Neuronal stem cell (in vitro differentiated cells): Measurements from ENCODE around the gene COA8.
A peak's percentile ranks its signal among the peaks of the same experiment; 100 is the strongest.

Experiments used
- DNase-seq: peaks from one replicate; pipeline ENCODE4 v3.0.0-alpha.2; 2013; ENCODE audit warnings: low spot score
- H2AFZ ChIP-seq: one replicate; pipeline ENCODE4 v1.6.1; 2013; ENCODE audit warnings: mild to moderate bottlenecking, low read length, inconsistent platforms
- H2AK5ac ChIP-seq: 2 replicates; pipeline ENCODE4 v1.6.1; 2013; ENCODE audit warnings: low read depth, mild to moderate bottlenecking, inconsistent platforms, low read length, moderate library complexity, mixed read lengths
- H2BK120ac ChIP-seq: 2 replicates; pipeline ENCODE4 v1.6.1; 2013; ENCODE audit warnings: low read depth, mild to moderate bottlenecking, inconsistent platforms, low read length, moderate library complexity, mixed read lengths
- H2BK12ac ChIP-seq: one replicate; pipeline ENCODE4 v1.6.1; 2013; ENCODE audit warnings: low read length, inconsistent platforms
- H2BK15ac ChIP-seq: 2 replicates; pipeline ENCODE4 v1.6.1; 2013; ENCODE audit warnings: mild to moderate bottlenecking, low read length, inconsistent platforms, mixed read lengths
- H2BK5ac ChIP-seq: one replicate; pipeline ENCODE4 v1.6.1; 2013; ENCODE audit warnings: inconsistent platforms, mild to moderate bottlenecking, low read length, moderate library complexity
- H3K14ac ChIP-seq: one replicate; pipeline ENCODE4 v1.6.1; 2013; ENCODE audit warnings: low read length, inconsistent platforms
- H3K18ac ChIP-seq: 2 replicates; pipeline ENCODE4 v1.6.1; 2013; ENCODE audit warnings: low read length, inconsistent platforms
- H3K23ac ChIP-seq: 2 replicates; pipeline ENCODE4 v1.6.1; 2013; ENCODE audit warnings: low read depth, mild to moderate bottlenecking, mixed read lengths, low read length, inconsistent platforms; ENCODE audit not compliant: poor library complexity
- H3K27ac ChIP-seq: replicated peaks from 3 replicates; pipeline ENCODE4 v1.5.1; 2013; ENCODE audit warnings: low read length, inconsistent platforms
- H3K27me3 ChIP-seq, 3 experiments: 2 replicates each; pipeline ENCODE4 v1.6.1; 2013; ENCODE audit warnings: low read length in 3 of 3, mild to moderate bottlenecking in 2 of 3, inconsistent platforms in 1 of 3, low read depth in 1 of 3, mixed read lengths in 1 of 3, moderate library complexity in 1 of 3; ENCODE audit not compliant: control insufficient read depth in 3 of 3, insufficient read depth in 3 of 3
- H3K36me3 ChIP-seq, 2 donors: replicated peaks in 1 of 2; 2 replicates each; pipeline ENCODE4 v1.6.1; 2013; ENCODE audit warnings: low read length in 2 of 2; ENCODE audit not compliant: control insufficient read depth in 2 of 2, insufficient read depth in 2 of 2
- H3K4ac ChIP-seq: 2 replicates; pipeline ENCODE4 v1.6.1; 2013; ENCODE audit warnings: inconsistent platforms, mild to moderate bottlenecking, low read length, moderate library complexity
- H3K4me1 ChIP-seq, 2 donors: 1 replicate in 1 of 2; 2 replicates in 1 of 2; pipeline ENCODE4 v1.6.1; 2013; ENCODE audit warnings: low read length in 2 of 2, low read depth in 1 of 2; ENCODE audit not compliant: control insufficient read depth in 2 of 2, insufficient read depth in 1 of 2
- H3K4me2 ChIP-seq: one replicate; pipeline ENCODE4 v1.6.1; 2013; ENCODE audit warnings: mild to moderate bottlenecking, low read length, inconsistent platforms; ENCODE audit not compliant: insufficient read depth, poor library complexity, severe bottlenecking
- H3K4me3 ChIP-seq, 2 donors: 2 replicates each; pipeline ENCODE4 v1.5.1; 2013; ENCODE audit warnings: low read length in 2 of 2, mild to moderate bottlenecking in 2 of 2, inconsistent platforms in 1 of 2, moderate library complexity in 1 of 2
- H3K79me1 ChIP-seq: one replicate; pipeline ENCODE4 v1.6.1; 2013; ENCODE audit warnings: low read depth, mild to moderate bottlenecking, inconsistent platforms, low read length, moderate library complexity
- H3K9ac ChIP-seq: one replicate; pipeline ENCODE4 v1.6.1; 2013; ENCODE audit warnings: mild to moderate bottlenecking, low read depth, low read length, inconsistent platforms; ENCODE audit not compliant: poor library complexity
- H3K9me3 ChIP-seq, 2 donors: replicated peaks in 1 of 2; 2 replicates each; pipeline versions ENCODE3 to v1.6.1; 2013; ENCODE audit warnings: low read length in 2 of 2, mild to moderate bottlenecking in 2 of 2, inconsistent platforms in 1 of 2, low read depth in 1 of 2, mixed read lengths in 1 of 2, moderate library complexity in 1 of 2; ENCODE audit not compliant: control insufficient read depth in 2 of 2, insufficient read depth in 1 of 2
- H4K8ac ChIP-seq: one replicate; pipeline ENCODE4 v1.6.1; 2013; ENCODE audit warnings: low read depth, mild to moderate bottlenecking, inconsistent platforms, low read length, moderate library complexity
- H4K91ac ChIP-seq: one replicate; pipeline ENCODE4 v1.6.1; 2013; ENCODE audit warnings: low read length, low read depth, mild to moderate bottlenecking, inconsistent platforms; ENCODE audit not compliant: poor library complexity
- WGBS, 2 donors: extraction: QIAGEN DNeasy Blood & Tissue Kit; methylation state at CpG; one replicate each; pipeline ENCODE4 v1.1.7; 2013; ENCODE audit warnings: missing lambda C conversion rate in 2 of 2, mixed read lengths in 1 of 2; ENCODE audit not compliant: insufficient read length in 2 of 2, insufficient replicate concordance in 1 of 2; ENCODE audit errors: extremely low coverage in 2 of 2; 5-methylcytosine and 5-hydroxymethylcytosine counted together

Gene COA8

GRCh38 chr14:103540821-103541708 is 21.7 kb upstream of the COA8 start:
- H3K23ac ChIP-seq, result peak overlapping the region; percentile 12
- no peaks in the 10 kb centered on the region for H3K27me3 ChIP-seq
- H4K8ac ChIP-seq, result no peak overlapping the region
- H4K91ac ChIP-seq, result peak overlapping the region; percentile 99
- peak overlapping the region; percentile 85 for H3K14ac ChIP-seq
- H2AFZ ChIP-seq, result peak overlapping the region; percentile 46
- peaks cover 0 to 2% of the 10 kb centered on the region in 2 donors for H3K36me3 ChIP-seq
- WGBS, 2 donors, result no CpG with 5 or more reads among the region's 17 CpGs
- H3K4me1 ChIP-seq, result peaks cover 39 to 63% of the 10 kb centered on the region in 2 donors
- H3K18ac ChIP-seq, result peak overlapping the region; percentile 100
- H3K79me1 ChIP-seq, result peaks cover 4% of the 10 kb centered on the region
- DNase-seq, result no peak
- peak overlapping the region; percentile 98 for H2BK15ac ChIP-seq
- H2BK5ac ChIP-seq, result peak overlapping the region; percentile 98
- no peak overlapping the region for H3K27ac ChIP-seq
- peak overlapping the region; percentile 85 for H3K9ac ChIP-seq
- H3K4me2 ChIP-seq, result no peak overlapping the region
- H2BK120ac ChIP-seq, result peak overlapping the region; percentile 97
- peak overlapping the region; percentile 98 for H2AK5ac ChIP-seq
- H2BK12ac ChIP-seq, result peak overlapping the region; percentile 100
- H3K9me3 ChIP-seq, result peaks cover 0 to 1% of the 10 kb centered on the region in 2 donors
- peak overlapping the region; percentile 99 for H3K4ac ChIP-seq
- H3K4me3 ChIP-seq, result no peak overlapping the region

GRCh38 chr14:103541709-103542604 is 20.8 kb upstream of the COA8 start:
- H3K4me3 ChIP-seq, result peak overlapping the region in 1 of 2 donors; percentile 0
- H3K23ac ChIP-seq, result peak overlapping the region; percentile 12
- peak overlapping the region; percentile 100 for H2BK12ac ChIP-seq
- H2BK15ac ChIP-seq, result peak overlapping the region; percentile 98
- H3K4me2 ChIP-seq, result peak overlapping the region; percentile 73
- H3K4me1 ChIP-seq, result peaks cover 39 to 66% of the 10 kb centered on the region in 2 donors
- peak overlapping the region; percentile 98 for H2AK5ac ChIP-seq
- peaks cover 0 to under 1% of the 10 kb centered on the region in 2 donors for H3K36me3 ChIP-seq
- H3K27me3 ChIP-seq, result no peaks in the 10 kb centered on the region
- peak overlapping the region; percentile 25 for H2AFZ ChIP-seq
- peak overlapping the region; percentile 100 for H3K18ac ChIP-seq
- peak overlapping the region; percentile 82 for H3K27ac ChIP-seq
- H4K8ac ChIP-seq, result peak overlapping the region; percentile 92
- peaks cover 0 to 1% of the 10 kb centered on the region in 2 donors for H3K9me3 ChIP-seq
- peak overlapping the region; percentile 99 for H4K91ac ChIP-seq
- peak overlapping the region; percentile 100 for H3K14ac ChIP-seq
- no peak for DNase-seq
- H3K4ac ChIP-seq, result peak overlapping the region; percentile 99
- H2BK5ac ChIP-seq, result peak overlapping the region; percentile 98
- H2BK120ac ChIP-seq, result peak overlapping the region; percentile 97
- peaks cover 8% of the 10 kb centered on the region for H3K79me1 ChIP-seq
- peak overlapping the region; percentile 85 for H3K9ac ChIP-seq
- no CpG with 5 or more reads among the region's 33 CpGs for WGBS, 2 donors

- peak overlapping the region; percentile 99 for H2AK5ac ChIP-seq
- no peak overlapping the region for H3K23ac ChIP-seq
- DNase-seq, result peak; percentile 91
- peak overlapping the region; percentile 100 for H2BK12ac ChIP-seq
- peaks cover 39 to 66% of the 10 kb centered on the region in 2 donors for H3K4me1 ChIP-seq
- peak overlapping the region; percentile 97 for H2BK120ac ChIP-seq
- peak overlapping the region; percentile 100 for H3K14ac ChIP-seq
- H2BK15ac ChIP-seq, result peak overlapping the region; percentile 98
- no peaks in the 10 kb centered on the region for H3K36me3 ChIP-seq
- peak overlapping the region; percentile 100 for H3K18ac ChIP-seq
- peaks cover 0 to under 1% of the 10 kb centered on the region in 2 donors for H3K9me3 ChIP-seq
- peak overlapping the region; percentile 43 for H4K8ac ChIP-seq
- H3K79me1 ChIP-seq, result peaks cover 10% of the 10 kb centered on the region
- peak overlapping the region in 1 of 2 donors; percentile 0 for H3K4me3 ChIP-seq
- peak overlapping the region; percentile 99 for H4K91ac ChIP-seq
- peak overlapping the region; percentile 98 for H2BK5ac ChIP-seq
- peak overlapping the region; percentile 73 for H3K4me2 ChIP-seq
- H3K9ac ChIP-seq, result peak overlapping the region; percentile 85
- no peaks in the 10 kb centered on the region for H3K27me3 ChIP-seq
- peak overlapping the region; percentile 99 for H3K4ac ChIP-seq
- peak overlapping the region; percentile 82 for H3K27ac ChIP-seq
- WGBS, 2 donors, result no CpG with 5 or more reads among the region's 18 CpGs
- peak overlapping the region; percentile 25 for H2AFZ ChIP-seq
Measured at GRCh38 chr14:103542605-103543088, 20.1 kb upstream of the COA8 start.
